Stimulated activated CD8-positive, alpha-beta memory T cell treated with anti-CD3 and anti-CD28 coated beads, Interleukin-15, amount 100 ng/mL, for 24 hours (primary cell): ENCODE results near the gene TPSG1.
"Not testable (repeated sequence)": the region's sequence is repeated elsewhere in the genome, so short reads cannot be mapped to it uniquely, and the experiment has no call there.

Source experiments
- DNase-seq: peaks from one replicate; pipeline ENCODE4 v3.0.0-alpha.2; 2020; ENCODE audit warnings: low read depth

The TPSG1 gene

GRCh38 chr16:1230471-1231212 is 5.6 kb upstream of the TPSG1 start:
- not testable (repeated sequence) for DNase-seq

- DNase-seq, result not testable (repeated sequence)
Observed at GRCh38 chr16:1230084-1230470, 5.0 kb upstream of the TPSG1 start, which contains the start of gene TPSB2. TSS of gene TPSB2 (minus strand) at chr16:1230184. CDS start at chr16:1229951, 233 bp downstream.

- not testable (repeated sequence) for DNase-seq
Observed at GRCh38 chr16:1229476-1229875, 4.4 kb upstream of the TPSG1 start.

GRCh38 chr16:1228227-1228626 is 3.2 kb upstream of the TPSG1 start:
- not testable (repeated sequence) for DNase-seq

- not testable (repeated sequence) for DNase-seq
Observed at GRCh38 chr16:1226692-1227091, 1.6 kb upstream of the TPSG1 start.

- not testable (repeated sequence) for DNase-seq
Observed at GRCh38 chr16:1225728-1226311, 752 bp upstream of the TPSG1 start.

- no peak for DNase-seq
Observed at GRCh38 chr16:1224558-1224957, 510 bp downstream of the TPSG1 start.

- DNase-seq, result no peak
Observed at GRCh38 chr16:1223355-1224214, 1.5 kb downstream of the TPSG1 start.

GRCh38 chr16:1222553-1223354 is 2.3 kb downstream of the TPSG1 start:
- no peak for DNase-seq

GRCh38 chr16:1221628-1222552 is 3.2 kb downstream of the TPSG1 start:
- no peak for DNase-seq

- no peak for DNase-seq
Observed at GRCh38 chr16:1220841-1221627, 4.0 kb downstream of the TPSG1 start.

- DNase-seq, result no peak
Observed at GRCh38 chr16:1220098-1220728, 4.9 kb downstream of the TPSG1 start.

- DNase-seq, result no peak
Observed at GRCh38 chr16:1218930-1219611, 6.0 kb downstream of the TPSG1 start.

- DNase-seq, result no peak
Observed at GRCh38 chr16:1218061-1218929, 6.8 kb downstream of the TPSG1 start.

GRCh38 chr16:1217526-1217925 is 7.5 kb downstream of the TPSG1 start:
- no peak for DNase-seq

GRCh38 chr16:1216681-1217400 is 8.2 kb downstream of the TPSG1 start:
- DNase-seq, result no peak

- DNase-seq, result no peak
Observed at GRCh38 chr16:1216296-1216619, 8.8 kb downstream of the TPSG1 start.
